22Rv1 (cell line): ENCODE results near the gene SALL4.

Experiments
- ZFX ChIP-seq: fragments of 450-650 bp; IDR thresholded peaks from 2 replicates; pipeline ENCODE4 v1.6.1; 2017; ENCODE audit warnings: antibody characterized with exemption, borderline replicate concordance
- TF ChIP-seq, protein P1 (sequence below): fragments of 450-650 bp; IDR thresholded peaks from 2 replicates; pipeline ENCODE4 v1.5.1; 2017; ENCODE audit warnings: mild to moderate bottlenecking

DNA sequence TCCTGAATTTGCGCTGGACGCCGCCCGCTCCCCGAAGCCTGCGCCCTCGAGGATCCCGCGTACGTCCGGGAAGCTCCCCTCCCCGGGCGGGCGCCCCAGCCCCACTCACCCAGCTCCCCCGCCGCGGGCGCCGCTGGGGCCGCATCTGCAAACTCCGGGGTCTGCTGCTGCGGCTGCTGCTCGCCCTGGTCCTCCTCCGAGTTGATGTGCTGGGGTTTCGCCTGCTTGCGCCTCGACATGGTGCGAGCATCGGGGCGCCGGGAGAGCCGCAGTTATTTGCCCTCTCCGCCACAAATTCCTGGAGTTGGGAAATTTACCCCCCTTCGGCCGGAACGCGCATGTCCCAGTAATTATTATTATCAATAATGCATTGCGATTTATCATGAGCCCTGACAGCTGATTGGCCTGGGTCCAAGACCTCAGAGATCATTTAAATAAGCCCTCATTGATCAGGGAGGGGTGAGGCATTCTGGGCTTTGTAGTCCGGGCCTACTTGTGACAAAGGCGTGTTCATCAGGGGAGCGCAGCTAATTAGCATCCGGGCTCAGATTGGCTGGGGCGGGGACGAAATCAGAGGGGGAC, at the start of gene SALL4:
- no peak for TF ChIP-seq ZFX
- TF ChIP-seq, protein P1, sequence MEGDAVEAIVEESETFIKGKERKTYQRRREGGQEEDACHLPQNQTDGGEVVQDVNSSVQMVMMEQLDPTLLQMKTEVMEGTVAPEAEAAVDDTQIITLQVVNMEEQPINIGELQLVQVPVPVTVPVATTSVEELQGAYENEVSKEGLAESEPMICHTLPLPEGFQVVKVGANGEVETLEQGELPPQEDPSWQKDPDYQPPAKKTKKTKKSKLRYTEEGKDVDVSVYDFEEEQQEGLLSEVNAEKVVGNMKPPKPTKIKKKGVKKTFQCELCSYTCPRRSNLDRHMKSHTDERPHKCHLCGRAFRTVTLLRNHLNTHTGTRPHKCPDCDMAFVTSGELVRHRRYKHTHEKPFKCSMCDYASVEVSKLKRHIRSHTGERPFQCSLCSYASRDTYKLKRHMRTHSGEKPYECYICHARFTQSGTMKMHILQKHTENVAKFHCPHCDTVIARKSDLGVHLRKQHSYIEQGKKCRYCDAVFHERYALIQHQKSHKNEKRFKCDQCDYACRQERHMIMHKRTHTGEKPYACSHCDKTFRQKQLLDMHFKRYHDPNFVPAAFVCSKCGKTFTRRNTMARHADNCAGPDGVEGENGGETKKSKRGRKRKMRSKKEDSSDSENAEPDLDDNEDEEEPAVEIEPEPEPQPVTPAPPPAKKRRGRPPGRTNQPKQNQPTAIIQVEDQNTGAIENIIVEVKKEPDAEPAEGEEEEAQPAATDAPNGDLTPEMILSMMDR: no peak
